ENCODE data around the gene MAVS.
A peak's percentile ranks its signal among the peaks of the same experiment; 100 is the strongest.

MAVS gene

DNA sequence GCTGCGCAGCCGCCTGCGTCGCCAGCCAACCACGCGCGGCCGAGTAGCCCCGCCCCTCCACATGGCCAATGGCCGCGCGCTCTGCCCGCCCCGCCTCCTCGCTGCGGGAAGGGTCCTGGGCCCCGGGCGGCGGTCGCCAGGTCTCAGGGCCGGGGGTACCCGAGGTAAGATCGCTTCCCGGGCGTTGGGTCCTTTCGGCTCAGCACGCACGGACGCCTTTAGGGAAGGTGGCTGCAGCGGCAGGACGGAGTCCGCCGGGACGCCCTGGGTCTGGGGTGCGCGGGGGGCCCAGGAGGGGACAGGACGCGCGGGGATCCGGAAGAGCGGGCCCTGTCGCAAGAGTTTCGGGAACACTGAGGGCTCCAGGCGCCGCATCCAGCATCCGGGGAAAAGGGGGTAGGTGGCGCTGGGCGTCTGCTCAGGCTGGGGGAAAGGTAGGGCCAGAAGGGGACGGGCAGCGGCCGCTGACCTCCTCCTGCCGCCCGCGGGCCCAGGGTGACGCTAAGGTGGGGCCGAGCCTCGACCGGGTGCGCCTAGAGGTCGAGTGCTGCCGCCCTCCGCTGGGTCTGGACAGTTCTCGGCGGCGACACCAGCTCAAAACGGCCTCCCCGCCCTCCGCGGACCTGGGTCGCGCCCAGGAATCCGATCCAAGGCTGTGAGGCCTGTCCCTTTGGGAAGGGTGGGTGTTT, at the start of gene MAVS:
Gene MAVS (plus strand): TSS at position 95 of the 689 bp plus-strand sequence. CDS start 7,791 bp downstream, outside the sequence.
- DNase-seq = peak; percentile 93

DNA sequence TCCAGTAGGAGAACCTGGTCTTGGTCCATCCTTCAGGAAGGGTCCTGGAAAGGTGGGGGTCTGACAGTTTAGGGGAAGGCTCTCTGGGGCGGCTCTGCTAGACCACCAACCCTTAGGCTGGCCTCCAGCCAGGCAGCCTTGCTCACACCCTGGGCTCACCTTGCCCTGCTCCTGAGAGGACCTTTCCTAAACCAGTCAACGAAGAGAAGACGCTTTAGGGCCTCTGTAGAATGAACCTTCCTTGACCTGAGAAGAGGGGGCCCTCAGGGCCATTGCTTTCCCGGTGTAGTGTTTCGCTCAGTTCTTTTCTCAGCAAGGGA, 49.4 kb upstream of the MAVS start:
- DNase-seq = no peak

DNA sequence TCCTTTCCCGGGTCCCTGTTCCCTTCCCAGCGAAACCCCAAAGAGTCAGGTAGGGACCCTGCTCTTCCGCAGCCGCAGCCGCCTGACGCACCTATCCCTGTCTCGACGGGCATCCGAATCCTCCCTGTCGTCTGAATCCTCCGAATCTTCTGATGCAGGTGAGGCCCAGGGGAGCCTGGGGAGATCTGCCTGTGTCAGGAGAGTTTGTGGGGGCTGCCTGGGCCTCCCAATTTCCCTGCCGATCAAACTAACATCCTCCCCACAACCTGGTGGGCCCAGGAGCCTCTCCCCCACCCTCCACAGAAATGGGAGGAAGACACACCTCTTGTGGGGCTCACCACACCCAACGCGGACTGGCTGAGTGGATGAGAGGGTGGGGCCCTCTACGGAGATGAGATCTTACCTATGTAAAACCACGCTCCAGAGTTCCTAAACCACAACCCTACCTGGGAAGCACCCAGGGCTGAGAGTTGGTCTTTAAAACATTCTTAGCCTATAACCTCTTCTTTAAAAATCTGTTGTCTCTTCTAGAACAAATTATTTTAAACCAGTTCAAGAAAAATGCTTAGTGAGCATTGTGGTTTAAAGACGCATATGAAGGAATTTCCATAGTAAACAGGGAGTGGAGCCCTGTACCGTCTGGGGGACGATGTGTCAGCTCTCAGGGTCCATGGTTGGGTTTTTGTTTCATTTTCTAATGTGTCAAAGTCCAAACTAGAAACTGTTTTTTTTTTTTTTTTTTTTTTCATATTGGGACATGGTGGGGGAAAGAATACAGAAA, 48.9 kb upstream of the MAVS start:
- no peak for DNase-seq

DNA sequence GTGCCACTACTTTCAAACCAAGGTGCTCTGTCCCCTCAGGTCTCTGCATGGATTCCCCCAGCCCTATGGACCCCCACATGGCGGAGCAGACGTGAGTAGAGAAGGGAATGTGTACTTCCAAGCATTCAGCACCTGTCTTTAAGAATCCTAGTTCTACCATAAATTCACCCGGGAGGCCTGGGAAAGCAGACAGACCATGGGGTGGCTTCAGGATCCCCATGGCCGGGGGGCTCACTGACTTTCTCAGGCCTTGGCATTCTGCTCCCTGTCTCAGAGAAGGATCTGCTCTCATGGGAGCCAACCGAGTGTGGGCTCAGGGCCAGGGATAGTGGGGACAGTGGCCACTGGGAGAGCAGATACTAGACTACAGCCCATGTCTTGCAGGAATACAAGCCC, 48.3 kb upstream of the MAVS start:
- DNase-seq = no peak

DNA sequence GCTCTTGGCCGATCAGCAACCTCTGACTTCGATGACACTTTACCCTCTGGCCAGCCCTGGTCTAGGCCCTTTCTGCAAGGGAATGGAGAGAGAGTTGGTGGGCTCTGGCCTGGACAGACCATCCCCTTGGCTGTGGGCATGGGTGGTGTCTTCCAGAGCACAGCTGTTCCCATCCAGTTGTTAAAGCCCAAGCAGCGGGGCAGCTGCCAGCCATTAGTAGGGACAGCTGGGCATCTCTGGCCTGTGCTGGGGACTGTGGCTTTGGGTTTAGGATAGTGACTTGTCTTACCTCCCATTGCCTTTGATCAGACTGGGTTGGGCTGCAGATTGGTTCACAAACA, 47.8 kb upstream of the MAVS start:
- no peak for DNase-seq

DNA sequence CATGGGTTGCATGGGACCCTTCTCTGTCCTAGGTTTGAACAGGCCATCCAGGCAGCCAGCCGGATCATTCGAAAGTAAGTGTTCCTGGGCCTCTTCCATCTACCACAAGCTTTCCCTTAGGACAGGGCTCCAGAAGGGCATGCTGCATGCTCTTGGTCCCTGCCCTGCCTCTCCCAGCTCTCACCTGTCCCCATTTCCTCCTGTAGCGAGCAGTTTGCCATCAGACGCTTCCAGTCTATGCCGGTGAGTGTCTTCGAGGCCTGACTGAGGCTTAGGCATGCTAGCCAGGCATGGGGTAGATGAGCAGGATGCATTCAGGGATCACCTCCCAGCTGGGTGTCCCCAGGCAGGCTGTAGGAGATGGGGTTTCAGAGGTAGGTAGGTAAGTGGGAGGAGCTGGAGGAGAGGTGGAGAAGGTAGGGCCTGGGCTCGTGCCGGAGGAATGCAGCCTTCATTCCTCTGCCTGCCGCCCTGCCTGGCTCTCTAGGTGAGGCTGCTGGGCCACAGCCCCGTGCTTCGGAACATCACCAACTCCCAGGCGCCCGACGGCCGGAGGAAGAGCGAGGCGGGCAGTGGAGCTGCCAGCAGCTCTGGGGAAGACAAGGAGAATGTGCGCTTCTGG, 46.3 kb upstream of the MAVS start:
- peak; percentile 64 for DNase-seq

DNA sequence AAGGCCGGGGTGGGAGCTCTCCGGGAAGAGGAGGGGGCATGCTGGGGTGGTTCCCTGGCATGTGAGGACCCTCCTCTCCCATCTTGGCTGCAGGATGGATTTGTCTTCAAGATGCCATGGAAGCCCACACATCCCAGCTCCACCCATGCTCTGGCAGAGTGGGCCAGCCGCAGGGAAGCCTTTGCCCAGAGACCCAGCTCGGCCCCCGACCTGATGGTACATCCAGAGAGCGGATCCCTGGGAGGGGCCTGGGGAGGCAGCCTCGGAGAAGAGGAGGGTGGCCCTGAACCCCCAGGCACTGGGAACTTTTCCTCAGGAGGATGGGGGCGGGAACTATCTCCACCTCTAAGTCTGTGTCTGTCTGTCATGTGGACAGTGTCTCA, 45.8 kb upstream of the MAVS start:
- no peak for DNase-seq

DNA sequence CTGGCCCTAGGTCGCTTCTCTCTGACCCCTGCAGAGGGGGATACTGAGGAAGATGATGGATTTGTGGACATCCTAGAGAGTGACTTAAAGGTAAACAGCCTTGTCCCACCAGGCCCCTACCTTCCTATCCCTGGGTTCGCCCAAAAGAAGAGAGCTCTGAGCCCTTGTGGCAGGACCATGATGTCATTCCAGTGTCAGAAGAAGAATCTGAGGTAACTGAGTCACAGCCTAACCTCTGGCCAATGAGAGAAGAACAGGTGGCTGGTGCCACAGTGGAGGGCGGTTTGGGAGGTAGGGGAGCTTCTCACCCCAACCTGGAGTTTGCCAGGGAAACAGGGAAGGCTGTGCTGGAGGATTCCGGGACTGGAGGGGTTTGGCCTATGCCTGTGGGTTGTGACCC, 45.3 kb upstream of the MAVS start:
- DNase-seq = no peak

DNA sequence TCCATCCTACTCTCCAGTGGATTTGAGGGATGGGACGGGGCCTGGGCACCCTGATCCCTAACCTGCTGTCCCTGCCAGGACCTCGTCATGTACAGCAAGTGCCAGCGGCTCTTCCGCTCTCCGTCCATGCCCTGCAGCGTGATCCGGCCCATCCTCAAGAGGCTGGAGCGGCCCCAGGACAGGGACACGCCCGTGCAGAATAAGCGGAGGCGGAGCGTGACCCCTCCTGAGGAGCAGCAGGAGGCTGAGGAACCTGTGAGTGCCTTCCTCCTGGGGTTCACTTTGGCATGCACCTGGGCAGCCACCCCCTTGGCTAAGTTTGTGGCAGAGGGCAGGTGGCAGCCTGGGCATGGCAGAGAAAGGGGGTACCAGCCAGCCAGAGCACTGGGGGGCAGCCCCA, 44.8 kb upstream of the MAVS start:
- no peak for DNase-seq

DNA sequence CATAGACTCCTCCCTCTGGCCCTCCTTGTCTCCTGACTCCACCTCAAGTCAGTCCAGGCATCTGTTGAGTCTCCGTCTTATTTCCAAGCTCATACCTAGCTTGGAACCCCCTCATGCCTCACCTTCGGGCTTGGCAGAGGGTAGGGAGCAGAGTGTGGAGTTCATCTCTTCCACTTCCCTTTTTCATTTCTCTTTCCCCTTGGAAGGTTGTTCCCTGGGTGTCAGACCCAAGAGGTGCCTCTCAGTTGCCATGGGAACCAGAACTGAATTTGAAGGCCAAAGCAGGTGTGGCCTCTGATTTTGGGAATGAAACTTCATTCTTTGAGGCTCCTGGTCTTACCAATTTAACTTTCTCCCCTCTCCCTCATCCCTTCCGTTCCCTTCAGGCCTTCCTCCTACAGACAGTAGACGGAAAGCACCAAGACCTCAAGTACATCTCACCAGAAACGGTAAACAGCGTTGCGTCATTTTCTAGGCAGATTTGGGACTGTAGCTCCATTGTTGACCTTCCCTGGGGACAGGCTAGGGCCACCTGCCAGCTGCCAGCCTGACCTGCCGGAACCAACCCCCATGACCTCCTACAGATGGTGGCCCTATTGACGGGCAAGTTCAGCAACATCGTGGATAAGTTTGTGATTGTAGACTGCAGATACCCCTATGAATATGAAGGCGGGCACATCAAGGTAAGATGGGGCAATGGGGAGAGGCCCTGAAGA, 44.0 kb upstream of the MAVS start:
- no peak for DNase-seq

DNA sequence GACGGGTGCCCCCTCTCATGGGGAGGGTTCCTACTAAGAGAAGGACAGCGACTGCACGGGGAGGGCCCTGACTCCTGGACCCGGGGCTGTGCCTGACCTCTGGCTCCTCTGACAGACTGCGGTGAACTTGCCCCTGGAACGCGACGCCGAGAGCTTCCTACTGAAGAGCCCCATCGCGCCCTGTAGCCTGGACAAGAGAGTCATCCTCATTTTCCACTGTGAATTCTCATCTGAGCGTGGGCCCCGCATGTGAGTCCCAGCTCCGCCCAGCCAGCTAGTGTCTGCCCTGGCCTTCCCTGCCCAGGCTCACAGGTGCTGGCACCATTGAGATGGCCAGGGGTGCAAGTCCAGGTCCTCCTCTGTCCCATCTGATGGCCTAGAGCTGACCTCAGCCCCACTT, 43.3 kb upstream of the MAVS start:
- DNase-seq = no peak

DNA sequence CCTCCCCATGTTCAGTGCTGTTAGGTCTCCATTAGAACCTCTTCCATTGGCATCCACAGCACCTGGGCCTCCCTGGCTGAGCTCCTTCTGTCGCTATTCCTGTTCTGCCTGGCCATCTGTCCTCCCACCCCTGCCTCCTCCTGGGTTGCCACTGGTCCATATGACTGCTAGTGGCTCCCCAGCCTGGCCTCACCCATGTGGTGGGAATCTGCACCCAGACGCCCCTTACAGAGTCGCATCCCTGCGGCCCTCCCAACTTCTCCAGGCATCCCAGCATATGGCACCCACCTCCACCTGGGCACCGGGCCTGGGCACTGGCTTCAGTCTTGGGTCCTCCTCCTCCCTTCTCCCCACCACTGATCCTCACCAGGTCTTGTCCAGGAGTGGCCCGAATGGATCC, 42.8 kb upstream of the MAVS start:
- no peak for DNase-seq

DNA sequence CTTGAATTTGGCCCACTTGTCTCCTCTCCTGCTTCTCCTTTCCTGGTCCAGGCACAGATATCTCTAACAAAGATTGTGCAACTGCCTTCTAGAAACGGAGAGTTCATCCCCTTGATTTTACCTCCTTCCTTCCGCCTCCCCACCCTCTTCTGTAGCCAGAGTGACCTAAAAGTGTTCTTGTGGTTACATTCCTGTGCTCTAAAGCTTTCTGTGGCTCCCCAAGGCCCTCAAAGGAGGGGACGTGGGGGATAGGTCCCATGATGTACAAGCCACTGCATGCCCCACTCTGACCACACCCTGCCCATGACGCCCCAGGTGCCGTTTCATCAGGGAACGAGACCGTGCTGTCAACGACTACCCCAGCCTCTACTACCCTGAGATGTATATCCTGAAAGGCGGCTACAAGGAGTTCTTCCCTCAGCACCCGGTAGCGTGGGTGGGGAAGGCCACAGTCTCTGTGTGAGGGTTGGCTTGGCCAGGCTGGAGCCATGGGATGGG, 42.3 kb upstream of the MAVS start:
- no peak for DNase-seq

DNA sequence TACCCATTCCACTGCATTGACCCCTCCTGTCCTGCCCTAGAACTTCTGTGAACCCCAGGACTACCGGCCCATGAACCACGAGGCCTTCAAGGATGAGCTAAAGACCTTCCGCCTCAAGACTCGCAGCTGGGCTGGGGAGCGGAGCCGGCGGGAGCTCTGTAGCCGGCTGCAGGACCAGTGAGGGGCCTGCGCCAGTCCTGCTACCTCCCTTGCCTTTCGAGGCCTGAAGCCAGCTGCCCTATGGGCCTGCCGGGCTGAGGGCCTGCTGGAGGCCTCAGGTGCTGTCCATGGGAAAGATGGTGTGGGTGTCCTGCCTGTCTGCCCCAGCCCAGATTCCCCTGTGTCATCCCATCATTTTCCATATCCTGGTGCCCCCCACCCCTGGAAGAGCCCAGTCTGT, 41.9 kb upstream of the MAVS start:
- DNase-seq = no peak

DNA sequence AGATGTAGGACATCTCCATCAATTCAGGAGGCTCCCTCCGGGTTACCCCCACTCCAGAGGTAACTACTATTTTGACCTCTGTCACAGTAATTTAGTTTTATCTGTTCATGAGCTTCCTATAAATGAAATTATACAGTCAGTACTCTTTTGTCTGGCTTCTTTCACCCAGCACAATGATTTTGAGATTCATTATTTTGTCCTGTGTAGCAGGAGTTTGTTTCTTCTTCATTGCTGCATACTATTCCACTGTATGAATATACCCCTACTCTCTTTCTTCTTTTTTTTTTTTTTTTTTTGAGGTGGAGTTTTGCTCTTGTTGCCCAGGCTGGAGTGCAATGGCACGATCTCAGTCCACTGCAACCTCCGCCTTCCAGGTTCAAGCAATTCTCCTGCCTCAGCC, 38.1 kb upstream of the MAVS start:
- DNase-seq = no peak

DNA sequence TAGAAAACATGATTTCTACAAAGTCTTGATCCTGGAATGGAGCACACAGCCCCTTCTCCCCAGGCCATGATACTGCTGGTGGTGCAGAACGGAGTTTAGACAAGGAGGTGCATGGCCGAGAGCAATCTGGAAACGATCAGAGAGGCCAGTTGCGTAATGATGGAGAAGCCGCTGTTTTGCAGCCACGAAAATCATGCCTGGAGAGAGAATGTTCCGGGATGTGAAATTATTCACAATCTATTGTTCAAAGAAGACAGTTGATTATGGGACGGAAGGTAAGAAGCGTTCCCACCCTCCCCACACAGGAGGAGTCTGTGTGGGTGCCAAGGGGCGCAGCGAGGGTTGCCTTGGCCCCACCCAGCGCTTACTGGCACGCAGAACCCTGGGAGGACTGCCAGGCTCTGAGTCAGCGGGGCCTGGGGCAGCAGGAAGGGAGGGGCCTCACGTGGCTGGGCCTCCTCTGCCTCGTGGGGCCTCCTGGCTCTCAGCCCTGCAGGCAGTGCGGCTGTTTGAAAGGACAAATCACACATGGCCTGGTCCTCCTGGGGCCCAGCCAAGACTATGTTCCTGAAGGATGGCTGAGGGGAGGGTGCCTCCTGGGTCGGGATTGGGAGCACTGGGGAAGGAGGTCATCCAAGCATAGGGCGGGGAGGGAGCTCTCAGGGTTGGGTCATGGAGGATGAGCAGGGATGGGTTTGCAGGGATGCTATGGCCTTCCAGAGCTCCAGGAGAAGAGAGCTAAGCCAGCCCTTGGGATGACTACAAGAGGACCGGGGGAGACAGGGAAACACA, 35.0 kb upstream of the MAVS start:
- DNase-seq = peak; percentile 89

DNA sequence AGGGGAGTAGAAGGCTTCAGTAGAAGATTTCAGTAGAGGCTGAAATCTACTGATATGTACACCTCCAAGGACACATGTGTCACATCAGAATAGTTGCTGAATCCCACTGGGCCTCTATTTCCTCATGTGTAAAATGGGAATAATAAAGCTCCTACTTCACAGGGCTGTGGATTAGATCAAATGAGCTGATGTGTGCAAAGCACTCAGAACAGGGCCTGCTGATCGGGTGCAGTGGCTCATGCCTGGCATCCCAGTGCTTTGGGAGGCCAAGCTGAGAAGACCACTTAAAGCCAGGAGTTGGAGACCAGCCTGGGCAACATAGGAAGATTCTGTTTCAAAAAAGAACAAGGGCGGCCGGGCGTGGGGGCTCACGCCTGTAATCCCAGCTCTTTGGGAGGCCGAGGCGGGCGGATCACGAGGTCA, 34.4 kb upstream of the MAVS start:
- no peak for DNase-seq

DNA sequence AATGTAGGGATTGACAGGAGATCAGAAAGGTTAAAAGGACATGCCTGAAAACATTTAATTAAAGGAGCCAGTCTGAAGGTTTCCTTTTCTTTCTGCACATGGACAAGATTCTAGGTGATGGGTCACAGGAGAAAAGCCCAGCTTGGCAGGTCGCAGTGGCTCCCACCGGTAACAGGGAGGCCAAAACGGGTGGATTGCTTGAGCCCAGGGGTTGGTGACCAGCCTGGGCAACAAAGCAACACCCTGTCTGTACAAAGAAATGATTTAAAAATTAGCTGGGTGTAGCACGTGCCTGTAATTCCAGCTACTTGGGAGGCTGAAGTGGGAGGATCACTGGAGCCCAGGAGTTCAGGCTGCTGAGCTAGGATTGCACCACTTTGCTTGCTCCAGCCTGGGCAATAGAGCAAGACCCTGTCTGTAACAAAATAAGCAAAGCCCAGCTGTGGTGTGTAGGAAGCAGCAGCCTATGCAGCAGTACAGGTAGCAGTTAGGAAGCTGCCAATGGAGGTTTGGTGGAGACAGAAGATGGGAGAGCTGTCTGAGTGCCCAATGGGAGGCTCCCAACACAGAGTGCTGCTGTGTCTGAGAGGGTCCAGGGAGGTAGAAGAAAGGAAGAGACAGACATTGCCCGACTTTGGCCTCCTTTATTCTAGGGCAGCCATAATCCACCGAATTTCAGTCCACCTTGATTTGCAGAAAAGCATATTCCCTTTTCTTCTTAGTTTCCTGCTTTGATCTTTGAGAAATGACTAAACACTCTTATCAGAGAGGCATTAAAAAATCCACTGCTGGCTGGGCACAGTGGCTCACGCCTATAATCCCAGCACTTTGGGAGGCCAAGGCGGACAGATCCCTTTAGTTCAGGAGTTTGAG, 33.4 kb upstream of the MAVS start:
- no peak for DNase-seq

DNA sequence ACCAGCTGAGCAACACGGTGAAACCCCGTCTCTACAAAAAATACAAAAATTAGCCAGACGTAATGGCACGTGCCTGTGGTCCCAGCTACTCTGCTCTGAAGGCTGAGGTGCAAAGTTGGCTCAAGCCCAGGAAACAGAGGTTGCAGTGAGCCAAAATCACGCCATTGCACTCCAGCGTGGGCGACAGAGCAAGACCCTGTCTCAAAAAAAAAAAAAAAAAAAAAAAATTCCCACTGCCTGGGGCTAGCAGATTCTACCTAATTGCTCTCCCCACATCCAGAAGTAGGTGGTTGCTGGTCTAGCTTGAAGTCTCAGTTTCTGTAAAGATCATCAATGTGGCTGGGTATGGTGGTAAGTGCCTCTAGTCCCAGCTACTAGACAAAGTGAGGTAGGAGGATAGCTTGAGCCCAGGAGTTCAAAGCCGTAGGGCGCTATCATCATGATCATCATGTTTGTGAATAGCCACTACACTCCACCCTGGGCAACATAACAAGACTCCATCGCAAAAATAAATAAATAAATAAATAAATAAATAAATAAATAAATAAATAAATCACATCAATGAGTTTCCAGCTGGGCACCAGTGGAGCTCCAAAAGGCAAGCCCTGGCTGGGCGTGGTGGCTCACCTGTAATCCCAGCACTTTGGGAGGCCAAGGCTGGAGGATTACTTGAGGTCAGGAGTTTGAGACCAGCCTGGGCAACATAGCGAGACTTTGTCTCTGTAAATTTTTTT, 32.6 kb upstream of the MAVS start:
- no peak for DNase-seq

DNA sequence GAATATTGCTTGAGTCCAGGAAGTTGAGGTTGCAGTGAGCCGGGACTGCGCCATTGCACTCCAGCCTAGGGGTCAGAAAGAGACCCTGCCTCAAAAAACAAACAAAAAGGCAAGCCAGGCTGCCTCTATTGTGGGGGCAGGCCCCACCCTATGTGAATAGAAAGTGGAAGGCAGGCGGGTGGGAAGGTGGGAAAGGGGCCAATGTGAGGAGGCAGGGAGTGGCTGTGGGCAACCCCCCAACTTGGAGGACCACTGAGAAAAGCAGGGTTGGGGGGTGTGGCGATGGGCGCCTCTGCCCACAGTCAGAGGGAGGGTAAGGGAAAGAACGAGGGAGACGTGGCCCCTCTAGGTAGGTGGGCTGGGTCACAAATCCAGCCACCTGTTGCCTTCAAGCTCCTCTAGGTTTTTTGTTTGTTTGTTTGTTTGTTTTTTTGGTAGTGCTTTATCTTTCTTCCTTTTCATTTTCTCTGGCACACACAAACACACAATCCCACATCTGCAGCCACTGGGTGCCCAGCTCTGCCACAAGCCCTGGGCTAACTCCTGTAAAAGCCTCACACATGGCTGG, 31.6 kb upstream of the MAVS start:
- DNase-seq = no peak

All from islet precursor cell (in vitro differentiated cells).